Brain microvascular endothelial cell (primary cell): ENCODE measurements around the gene PPRC1.
A peak's percentile ranks its signal among the peaks of the same experiment; 100 is the strongest.

Experiments used
- DNase-seq: peaks from one replicate; pipeline ENCODE4 v3.0.0-alpha.2; 2020
- H3K27ac ChIP-seq: fragments of 250-450 bp; sonication (Bioruptor Pico); 2 replicates; pipeline ENCODE4 v1.5.1; 2020; ENCODE audit warnings: mild to moderate bottlenecking, moderate library complexity
- H3K27me3 ChIP-seq: fragments of 250-450 bp; sonication (Bioruptor Pico); replicated peaks from 2 replicates; pipeline ENCODE4 v1.5.1; 2020; ENCODE audit warnings: mild to moderate bottlenecking
- H3K36me3 ChIP-seq: fragments of 250-450 bp; sonication (Bioruptor Pico); replicated peaks from 2 replicates; pipeline ENCODE4 v1.5.1; 2020; ENCODE audit warnings: mild to moderate bottlenecking
- H3K4me3 ChIP-seq: 2 replicates; pipeline ENCODE4 v1.5.1; 2011; ENCODE audit warnings: low read depth, mild to moderate bottlenecking, control low read depth, low read length, moderate library complexity
- CTCF ChIP-seq: IDR thresholded peaks from 2 replicates; pipeline ENCODE4 v1.5.1; 2011; ENCODE audit warnings: low read depth, mild to moderate bottlenecking, moderate library complexity, low read length, control low read depth, inconsistent platforms; ENCODE audit errors: missing control alignments
- in situ Hi-C: cut with HindIII; loops from 2 replicates; pipeline ENCODE4 v1.10.0; 2017; ENCODE audit warnings: low sequenced_read_pairs, low pct_ligation_motif_present

Gene PPRC1

DNA sequence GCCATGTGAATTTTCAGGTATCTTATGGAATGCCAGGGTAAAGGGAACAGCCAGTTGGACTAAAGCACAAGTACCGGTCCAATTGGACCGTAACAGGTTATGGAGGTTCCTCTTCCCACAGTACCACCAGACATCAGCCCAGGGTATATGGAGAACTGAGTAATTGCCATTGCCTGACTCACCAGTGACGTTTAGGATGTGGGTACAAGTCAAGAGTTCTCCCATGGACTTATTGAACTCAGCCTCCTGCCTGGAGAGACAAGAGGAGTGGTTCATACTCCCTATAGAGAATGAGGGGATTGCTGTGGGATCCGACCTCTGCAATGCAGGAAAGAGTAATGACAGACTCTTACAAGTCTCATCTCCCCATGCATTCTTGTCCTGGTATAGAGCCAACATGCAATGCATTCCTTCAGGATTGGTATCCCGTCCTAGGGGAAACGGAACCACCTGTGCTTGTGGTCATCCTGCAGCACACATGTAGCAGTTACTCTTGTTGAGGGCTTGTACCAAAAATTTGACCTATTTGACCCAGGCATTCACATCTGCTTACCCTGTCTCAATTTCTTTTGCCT is 62.5 kb downstream of the PPRC1 start:
- peak; percentile 31 for DNase-seq
- TF ChIP-seq CTCF: no peak
- no peak overlapping the region for H3K27ac ChIP-seq
- no peaks in the 10 kb centered on the region for H3K27me3 ChIP-seq
- no peaks in the 10 kb centered on the region for H3K36me3 ChIP-seq
- H3K4me3 ChIP-seq: no peak overlapping the region
- in situ Hi-C loops: no loop called here

DNA sequence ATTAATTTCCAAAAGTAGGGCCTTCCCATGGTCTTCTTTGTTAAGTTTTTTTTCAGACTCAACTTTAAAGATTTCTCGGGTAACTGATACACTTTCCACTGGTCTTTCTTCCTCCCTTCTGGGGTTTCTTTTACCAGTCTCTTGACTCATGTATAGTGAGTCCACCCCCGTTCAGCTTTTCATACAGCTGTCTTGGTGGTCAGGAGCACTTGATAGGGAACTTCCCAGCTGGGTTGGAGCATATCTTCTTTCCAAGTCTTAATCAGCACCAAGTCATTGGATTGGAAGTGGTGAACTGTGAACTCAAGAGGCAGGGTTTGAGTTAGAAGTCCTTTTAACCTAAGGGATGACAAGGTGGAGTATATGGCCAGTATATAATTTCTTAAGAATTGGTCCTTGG is 64.1 kb downstream of the PPRC1 start:
- no peaks in the 10 kb centered on the region for H3K27me3 ChIP-seq
- TF ChIP-seq CTCF: no peak
- in situ Hi-C loops: no loop called here
- H3K36me3 ChIP-seq: no peaks in the 10 kb centered on the region
- no peak overlapping the region for H3K27ac ChIP-seq
- H3K4me3 ChIP-seq: no peak overlapping the region
- DNase-seq: no peak

DNA sequence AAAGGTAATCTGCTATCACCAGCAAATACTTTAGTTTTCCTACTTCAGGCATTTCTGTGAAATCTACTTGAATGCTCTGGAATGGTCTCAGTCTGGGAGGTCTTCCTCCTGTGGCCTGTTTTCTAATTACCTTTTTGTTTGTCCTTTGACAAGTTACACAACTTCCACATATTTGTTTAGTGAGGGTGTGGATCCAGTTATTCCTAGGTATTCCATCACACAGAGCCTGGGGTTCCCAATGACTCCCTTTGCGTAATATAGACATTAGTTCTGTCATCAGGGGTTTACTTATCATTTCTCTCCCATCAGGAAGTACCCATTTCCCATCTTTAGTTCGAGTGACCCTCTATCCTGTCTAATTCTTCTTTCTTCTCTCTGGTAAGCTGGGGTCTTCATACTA is 65.2 kb downstream of the PPRC1 start:
- DNase-seq: no peak
- no peak for TF ChIP-seq CTCF
- Histone ChIP-seq H3K36me3 (no peaks in the 10 kb centered on the region), H3K4me3 (no peak overlapping the region), H3K27ac (no peak overlapping the region), H3K27me3 (no peaks in the 10 kb centered on the region)
- in situ Hi-C loops: no loop called here
